NCI-H69 (cell line): ENCODE results near the gene JADE1.

Experiments
- DNase-seq: peaks from one replicate; lab custom pipeline; 2025; lab: John Stamatoyannopoulos, UW

The JADE1 gene

GRCh38 chr4:128844931-128845330 is 35.4 kb downstream of the JADE1 start:
- DNase-seq, result no peak

- DNase-seq, result peak; percentile 20
Observed at GRCh38 chr4:128846063-128846462, 36.6 kb downstream of the JADE1 start.

- DNase-seq, result peak; percentile 4
Observed at GRCh38 chr4:128847082-128847724, 37.7 kb downstream of the JADE1 start.

- peak; percentile 7 for DNase-seq
Observed at GRCh38 chr4:128848461-128848860, 39.0 kb downstream of the JADE1 start.

- DNase-seq, result no peak
Observed at GRCh38 chr4:128850252-128850651, 40.8 kb downstream of the JADE1 start.

GRCh38 chr4:128853741-128854140 is 44.2 kb downstream of the JADE1 start:
- DNase-seq, result no peak

GRCh38 chr4:128854433-128854832 is 44.9 kb downstream of the JADE1 start:
- DNase-seq, result no peak

GRCh38 chr4:128855621-128856020 is 46.1 kb downstream of the JADE1 start:
- no peak for DNase-seq

- DNase-seq, result no peak
Observed at GRCh38 chr4:128856246-128856645, 46.7 kb downstream of the JADE1 start.

GRCh38 chr4:128858879-128859671 is 49.6 kb downstream of the JADE1 start:
- DNase-seq, result no peak

GRCh38 chr4:128859887-128860677 is 50.6 kb downstream of the JADE1 start:
- DNase-seq, result no peak

GRCh38 chr4:128861856-128862518 is 52.5 kb downstream of the JADE1 start:
- no peak for DNase-seq

- no peak for DNase-seq
Observed at GRCh38 chr4:128862608-128863311, 53.3 kb downstream of the JADE1 start.

GRCh38 chr4:128863312-128864075 is 54.0 kb downstream of the JADE1 start:
- DNase-seq, result peak; percentile 66

- no peak for DNase-seq
Observed at GRCh38 chr4:128865132-128865531, 55.6 kb downstream of the JADE1 start.

GRCh38 chr4:128866269-128866668 is 56.8 kb downstream of the JADE1 start:
- no peak for DNase-seq

- DNase-seq, result no peak
Observed at GRCh38 chr4:128866691-128867090, 57.2 kb downstream of the JADE1 start.

GRCh38 chr4:128868758-128869157 is 59.3 kb downstream of the JADE1 start:
- DNase-seq, result no peak

- no peak for DNase-seq
Observed at GRCh38 chr4:128869776-128870509, 60.4 kb downstream of the JADE1 start.

GRCh38 chr4:128871948-128872347 is 62.4 kb downstream of the JADE1 start:
- DNase-seq, result no peak
